ES-I3 (cell line): ENCODE results near the gene SLC48A1.

Experiments
- H3K36me3 ChIP-seq: 2 replicates; pipeline ENCODE4 v1.6.1; 2013; ENCODE audit warnings: mild to moderate bottlenecking, low read length, control low read depth, moderate library complexity; ENCODE audit not compliant: insufficient read depth
- H3K4me1 ChIP-seq: 2 replicates; pipeline ENCODE4 v1.6.1; 2013; ENCODE audit warnings: mild to moderate bottlenecking, control low read depth, low read length; ENCODE audit not compliant: insufficient read depth
- H3K9ac ChIP-seq: 2 replicates; pipeline ENCODE4 v1.6.1; 2013; ENCODE audit warnings: low read depth, mild to moderate bottlenecking, low read length, moderate library complexity
- H3K9me3 ChIP-seq: 2 replicates; pipeline ENCODE4 v1.6.1; 2013; ENCODE audit warnings: mild to moderate bottlenecking, low read length, moderate library complexity; ENCODE audit not compliant: control insufficient read depth, insufficient read depth

SLC48A1 gene

GRCh38 chr12:47739297-47739696 lies 33.7 kb upstream of the SLC48A1 start:
- Histone ChIP-seq H3K4me1 (peaks cover 23% of the 10 kb centered on the region), H3K9ac (no peak overlapping the region), H3K9me3 (no peaks in the 10 kb centered on the region), H3K36me3 (no peaks in the 10 kb centered on the region)

GRCh38 chr12:47739979-47740378 lies 33.1 kb upstream of the SLC48A1 start:
- no peak overlapping the region for H3K9ac ChIP-seq
- no peaks in the 10 kb centered on the region for H3K9me3 ChIP-seq
- no peaks in the 10 kb centered on the region for H3K36me3 ChIP-seq
- peaks cover 18% of the 10 kb centered on the region for H3K4me1 ChIP-seq

GRCh38 chr12:47740606-47741339 lies 32.3 kb upstream of the SLC48A1 start:
- H3K4me1 ChIP-seq: peaks cover 13% of the 10 kb centered on the region; the same call in 1 of the 2 replicates
- no peaks in the 10 kb centered on the region for H3K36me3 ChIP-seq
- H3K9me3 ChIP-seq: no peaks in the 10 kb centered on the region
- no peak overlapping the region for H3K9ac ChIP-seq

GRCh38 chr12:47741340-47741703 lies 31.7 kb upstream of the SLC48A1 start:
- H3K36me3 ChIP-seq: no peaks in the 10 kb centered on the region
- peaks cover 13% of the 10 kb centered on the region; the same call in 1 of the 2 replicates for H3K4me1 ChIP-seq
- H3K9ac ChIP-seq: no peak overlapping the region
- H3K9me3 ChIP-seq: no peaks in the 10 kb centered on the region

- H3K36me3 ChIP-seq: no peaks in the 10 kb centered on the region
- H3K9ac ChIP-seq: no peak overlapping the region
- peaks cover 13% of the 10 kb centered on the region; the same call in 1 of the 2 replicates for H3K4me1 ChIP-seq
- H3K9me3 ChIP-seq: no peaks in the 10 kb centered on the region
These were observed 30.7 kb upstream of the SLC48A1 start for GRCh38 chr12:47742253-47742825.

GRCh38 chr12:47743311-47743860 lies 29.7 kb upstream of the SLC48A1 start:
- Histone ChIP-seq H3K4me1 (peaks cover 13% of the 10 kb centered on the region; the same call in 1 of the 2 replicates), H3K9ac (no peak overlapping the region), H3K36me3 (no peaks in the 10 kb centered on the region), H3K9me3 (no peaks in the 10 kb centered on the region)

GRCh38 chr12:47744005-47744651 lies 28.9 kb upstream of the SLC48A1 start:
- Histone ChIP-seq H3K9me3 (no peaks in the 10 kb centered on the region), H3K36me3 (no peaks in the 10 kb centered on the region), H3K4me1 (peaks cover 13% of the 10 kb centered on the region; the same call in 1 of the 2 replicates), H3K9ac (no peak overlapping the region)

- Histone ChIP-seq H3K9ac (no peak overlapping the region), H3K36me3 (0 out of 2 replicates have a peak, but pooled peaks cover 3% of the 10 kb centered on the region), H3K4me1 (peaks cover 13% of the 10 kb centered on the region; the same call in 1 of the 2 replicates), H3K9me3 (no peaks in the 10 kb centered on the region)
These were observed 28.1 kb upstream of the SLC48A1 start for GRCh38 chr12:47744778-47745436.

GRCh38 chr12:47745485-47746041 lies 27.5 kb upstream of the SLC48A1 start:
- 0 out of 2 replicates have a peak, but pooled peaks cover 3% of the 10 kb centered on the region for H3K36me3 ChIP-seq
- H3K9me3 ChIP-seq: no peaks in the 10 kb centered on the region
- H3K4me1 ChIP-seq: peaks cover 10% of the 10 kb centered on the region; the same call in 1 of the 2 replicates
- no peak overlapping the region for H3K9ac ChIP-seq

- no peak overlapping the region for H3K9ac ChIP-seq
- no peaks in the 10 kb centered on the region for H3K9me3 ChIP-seq
- 0 out of 2 replicates have a peak, but pooled peaks cover 3% of the 10 kb centered on the region for H3K36me3 ChIP-seq
- H3K4me1 ChIP-seq: peaks cover 5% of the 10 kb centered on the region; the same call in 1 of the 2 replicates
These were observed 27.0 kb upstream of the SLC48A1 start for GRCh38 chr12:47746073-47746472.

GRCh38 chr12:47746523-47746922 lies 26.5 kb upstream of the SLC48A1 start:
- H3K4me1 ChIP-seq: 0 out of 2 replicates have a peak, but pooled peaks cover 4% of the 10 kb centered on the region
- H3K36me3 ChIP-seq: 0 out of 2 replicates have a peak, but pooled peaks cover 3% of the 10 kb centered on the region
- no peaks in the 10 kb centered on the region for H3K9me3 ChIP-seq
- no peak overlapping the region for H3K9ac ChIP-seq

- Histone ChIP-seq H3K9ac (no peak overlapping the region), H3K36me3 (0 out of 2 replicates have a peak, but pooled peaks cover 3% of the 10 kb centered on the region), H3K9me3 (no peaks in the 10 kb centered on the region), H3K4me1 (0 out of 2 replicates have a peak, but pooled peaks cover 4% of the 10 kb centered on the region)
These were observed 25.9 kb upstream of the SLC48A1 start for GRCh38 chr12:47747126-47747525.

- H3K4me1 ChIP-seq: peaks cover 10% of the 10 kb centered on the region
- 0 out of 2 replicates have a peak, but pooled peaks cover 3% of the 10 kb centered on the region for H3K36me3 ChIP-seq
- H3K9me3 ChIP-seq: no peaks in the 10 kb centered on the region
- H3K9ac ChIP-seq: no peak overlapping the region
These were observed 25.2 kb upstream of the SLC48A1 start for GRCh38 chr12:47747596-47748506.
